GM15510 (cell line): ENCODE data around the gene DGKA.

ENCODE experiments used
- POLR2A ChIP-seq: IDR thresholded peaks from 3 replicates; pipeline ENCODE4 v1.6.1; 2011; ENCODE audit warnings: borderline replicate concordance; ENCODE audit not compliant: insufficient read length; ENCODE audit errors: extremely low read depth

DGKA gene

DNA sequence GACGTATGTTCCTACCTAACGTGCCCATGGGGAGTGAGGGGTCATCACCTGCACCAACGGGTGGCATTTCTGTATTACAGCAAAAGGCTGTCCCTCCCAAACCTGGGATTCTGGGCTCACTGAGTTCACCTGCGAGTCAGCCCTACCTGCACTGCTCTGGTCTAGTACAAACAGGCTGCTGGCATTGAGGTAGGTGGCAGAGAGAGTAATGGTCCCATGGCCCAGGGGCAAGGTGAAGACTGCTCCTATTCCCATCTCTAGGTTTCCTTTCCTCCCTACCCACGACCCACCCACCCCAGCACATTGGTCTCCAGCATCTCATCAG, 66.5 kb downstream of the DGKA start:
- no peak for TF ChIP-seq POLR2A

DNA sequence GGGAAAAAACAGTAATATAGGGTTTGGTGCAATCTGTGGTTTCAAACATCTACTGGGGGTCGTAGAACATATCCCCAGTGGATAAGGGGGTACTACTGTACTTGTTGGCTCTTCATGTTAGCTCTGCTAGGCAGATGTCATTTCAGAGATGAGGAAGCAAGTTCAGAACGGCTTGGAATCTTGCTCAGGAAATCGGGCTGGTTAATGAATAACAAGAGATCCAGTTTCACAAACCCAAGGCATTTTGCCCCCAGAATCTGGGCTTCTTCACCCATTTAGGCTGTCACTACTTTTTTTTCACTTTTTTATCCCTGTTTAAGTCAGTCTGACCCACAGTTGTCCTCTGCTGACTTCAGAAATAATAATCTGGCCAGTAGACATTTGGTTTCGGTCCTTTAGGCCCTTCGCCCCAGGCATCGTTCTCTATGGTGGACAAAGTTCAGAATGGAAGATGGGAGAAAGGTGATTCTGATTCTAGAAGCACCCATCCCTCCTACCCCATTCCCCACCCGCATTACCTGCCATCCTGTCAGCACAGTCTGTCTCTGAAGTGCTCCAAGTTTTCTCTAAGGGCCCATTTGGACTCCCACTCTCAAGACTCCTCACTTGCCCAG, 70.6 kb downstream of the DGKA start:
- no peak for TF ChIP-seq POLR2A
